ENCODE results near the gene FNDC11. TPM values are rescaled to one million over a fixed set of nuclear protein-coding genes. Genes with fewer than 3 reads are reported as not detected.
A peak's percentile ranks its signal among the peaks of the same experiment; 100 is the strongest.

Gene FNDC11
- total and polyA plus RNA-seq, 2 of the 13 experiments (the other 11 are each of a cell fraction or from before 2014, with no cell fraction given): 0.07 TPM; not detected in 1

DNA sequence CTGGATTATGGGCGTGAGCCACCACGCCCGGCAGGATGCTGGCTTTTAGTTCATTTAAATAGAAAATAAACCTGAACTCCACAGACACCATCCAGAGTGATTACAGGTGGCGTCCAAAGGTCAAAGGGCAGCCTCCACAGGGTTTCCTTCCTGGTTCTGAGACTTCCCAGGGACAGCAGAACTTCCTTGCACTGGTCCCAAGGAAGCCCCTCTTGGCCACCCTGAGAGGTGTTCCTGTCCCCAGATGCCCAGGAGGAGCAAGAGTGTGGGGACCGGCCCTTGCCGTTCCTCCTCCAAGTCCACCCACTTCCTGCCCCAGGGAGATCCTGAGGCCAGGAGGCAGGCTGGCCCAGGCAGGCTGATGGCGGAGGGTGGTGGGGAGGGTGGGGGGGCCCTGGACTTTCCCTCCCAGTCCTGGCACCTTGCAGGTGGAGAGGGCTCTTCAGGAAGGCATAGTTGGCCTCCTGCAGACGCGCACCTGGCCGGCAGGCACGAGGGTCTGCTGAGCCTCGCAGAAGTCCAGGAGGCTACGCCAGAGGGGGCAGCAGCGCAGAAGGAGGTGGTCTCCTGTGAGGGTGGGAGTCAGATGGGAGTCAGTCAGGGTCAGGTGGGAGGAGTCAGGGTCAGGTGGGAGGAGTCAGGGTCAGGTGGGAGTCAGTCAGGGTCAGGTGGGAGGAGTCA is 5.0 kb downstream of the FNDC11 start:
- H4K20me1 ChIP-seq (ENCODE audit: insufficient read depth, low read length): no peaks in the 10 kb centered on the region; the same call in 1 of the 2 replicates
- H3K4me2 ChIP-seq (ENCODE audit: low read depth, low read length): no peak overlapping the region
- intact Hi-C loops (cut with micrococcal nuclease; ENCODE audit: unreplicated experiment): no loop called here
- H3K79me2 ChIP-seq (ENCODE audit: insufficient read depth, low read length): no peaks in the 10 kb centered on the region
- POLR2A ChIA-PET: no interaction called here
- no peak overlapping the region for H2AFZ ChIP-seq (ENCODE audit: low read length)
- peaks cover 9 to 22% of the 10 kb centered on the region in 2 experiments; a peak in 3 of 5 replicates for H3K27me3 ChIP-seq (ENCODE audit: control insufficient read depth in 1 of 2, insufficient read depth in 2 of 2, low read length in 2 of 2)
- FAIRE-seq (no peak), ATAC-seq (no peak), DNase-seq (ENCODE audit: low spot score) (no peak)
- H3K9me3 ChIP-seq (ENCODE audit: low read length): no peaks in the 10 kb centered on the region
- WGBS (ENCODE audit: low lambda C conversion rate): 80% methylated on average over 14 of the region's 14 CpGs
- CTCF ChIA-PET (ENCODE audit: low intra/inter-chr PET ratio, low total read pairs): no interaction called here
- H3K4me3 ChIP-seq (replicated peaks in 1 of 3; ENCODE audit: insufficient read depth in 1 of 3, low read depth in 2 of 3, low read length in 3 of 3): no peak overlapping the region
- no peak overlapping the region for H3K27ac ChIP-seq (ENCODE audit: extremely low read length, insufficient read depth, low read length)
- H3K36me3 ChIP-seq (replicated peaks in 1 of 2; ENCODE audit: control insufficient read depth in 1 of 2, insufficient read depth in 2 of 2, low read length in 2 of 2): no peaks in the 10 kb centered on the region; a peak in 1 of 5 replicates
- in situ Hi-C loops (cut with HindIII; ENCODE audit: extremely low pct_ligation_motif_present, low pct_unique_long_range_greater_than_20kb): no loop called here
- H3K4me1 ChIP-seq (ENCODE audit: insufficient read depth, low read length): peaks cover 27% of the 10 kb centered on the region
- H3K9ac ChIP-seq (ENCODE audit: insufficient read depth, low read depth, low read length): no peak overlapping the region
- BruUV-seq (replicated peaks): no TSS peak
- TF ChIP-seq HNRNPUL1 (IDR thresholded peaks at IDR 0.05; ENCODE audit: low read depth, low read length): no peak
- TF ChIP-seq NR2C2 (CRISPR knock-in tag; IDR thresholded peaks at IDR 0.05; ENCODE audit: borderline replicate concordance): peak; percentile 72
- TF ChIP-seq, protein P1, sequence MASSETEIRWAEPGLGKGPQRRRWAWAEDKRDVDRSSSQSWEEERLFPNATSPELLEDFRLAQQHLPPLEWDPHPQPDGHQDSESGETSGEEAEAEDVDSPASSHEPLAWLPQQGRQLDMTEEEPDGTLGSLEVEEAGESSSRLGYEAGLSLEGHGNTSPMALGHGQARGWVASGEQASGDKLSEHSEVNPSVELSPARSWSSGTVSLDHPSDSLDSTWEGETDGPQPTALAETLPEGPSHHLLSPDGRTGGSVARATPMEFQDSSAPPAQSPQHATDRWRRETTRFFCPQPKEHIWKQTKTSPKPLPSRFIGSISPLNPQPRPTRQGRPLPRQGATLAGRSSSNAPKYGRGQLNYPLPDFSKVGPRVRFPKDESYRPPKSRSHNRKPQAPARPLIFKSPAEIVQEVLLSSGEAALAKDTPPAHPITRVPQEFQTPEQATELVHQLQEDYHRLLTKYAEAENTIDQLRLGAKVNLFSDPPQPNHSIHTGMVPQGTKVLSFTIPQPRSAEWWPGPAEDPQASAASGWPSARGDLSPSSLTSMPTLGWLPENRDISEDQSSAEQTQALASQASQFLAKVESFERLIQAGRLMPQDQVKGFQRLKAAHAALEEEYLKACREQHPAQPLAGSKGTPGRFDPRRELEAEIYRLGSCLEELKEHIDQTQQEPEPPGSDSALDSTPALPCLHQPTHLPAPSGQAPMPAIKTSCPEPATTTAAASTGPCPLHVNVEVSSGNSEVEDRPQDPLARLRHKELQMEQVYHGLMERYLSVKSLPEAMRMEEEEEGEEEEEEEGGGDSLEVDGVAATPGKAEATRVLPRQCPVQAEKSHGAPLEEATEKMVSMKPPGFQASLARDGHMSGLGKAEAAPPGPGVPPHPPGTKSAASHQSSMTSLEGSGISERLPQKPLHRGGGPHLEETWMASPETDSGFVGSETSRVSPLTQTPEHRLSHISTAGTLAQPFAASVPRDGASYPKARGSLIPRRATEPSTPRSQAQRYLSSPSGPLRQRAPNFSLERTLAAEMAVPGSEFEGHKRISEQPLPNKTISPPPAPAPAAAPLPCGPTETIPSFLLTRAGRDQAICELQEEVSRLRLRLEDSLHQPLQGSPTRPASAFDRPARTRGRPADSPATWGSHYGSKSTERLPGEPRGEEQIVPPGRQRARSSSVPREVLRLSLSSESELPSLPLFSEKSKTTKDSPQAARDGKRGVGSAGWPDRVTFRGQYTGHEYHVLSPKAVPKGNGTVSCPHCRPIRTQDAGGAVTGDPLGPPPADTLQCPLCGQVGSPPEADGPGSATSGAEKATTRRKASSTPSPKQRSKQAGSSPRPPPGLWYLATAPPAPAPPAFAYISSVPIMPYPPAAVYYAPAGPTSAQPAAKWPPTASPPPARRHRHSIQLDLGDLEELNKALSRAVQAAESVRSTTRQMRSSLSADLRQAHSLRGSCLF (CRISPR knock-in tag; IDR thresholded peaks at IDR 0.05; ENCODE audit: borderline replicate concordance): no peak
- TF ChIP-seq, protein P2, sequence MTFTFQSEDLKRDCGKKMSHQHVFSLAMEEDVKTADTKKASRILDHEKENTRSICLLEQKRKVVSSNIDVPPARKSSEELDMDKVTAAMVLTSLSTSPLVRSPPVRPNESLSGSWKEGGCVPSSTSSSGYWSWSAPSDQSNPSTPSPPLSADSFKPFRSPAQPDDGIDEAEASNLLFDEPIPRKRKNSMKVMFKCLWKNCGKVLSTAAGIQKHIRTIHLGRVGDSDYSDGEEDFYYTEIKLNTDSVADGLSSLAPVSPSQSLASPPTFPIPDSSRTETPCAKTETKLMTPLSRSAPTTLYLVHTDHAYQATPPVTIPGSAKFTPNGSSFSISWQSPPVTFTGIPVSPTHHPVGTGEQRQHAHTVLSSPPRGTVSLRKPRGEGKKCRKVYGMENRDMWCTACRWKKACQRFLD (CRISPR knock-in tag; IDR thresholded peaks at IDR 0.05; ENCODE audit: borderline replicate concordance): no peak
- TF ChIP-seq POGZ (CRISPR knock-in tag; IDR thresholded peaks at IDR 0.05): no peak
- TF ChIP-seq, protein P3, sequence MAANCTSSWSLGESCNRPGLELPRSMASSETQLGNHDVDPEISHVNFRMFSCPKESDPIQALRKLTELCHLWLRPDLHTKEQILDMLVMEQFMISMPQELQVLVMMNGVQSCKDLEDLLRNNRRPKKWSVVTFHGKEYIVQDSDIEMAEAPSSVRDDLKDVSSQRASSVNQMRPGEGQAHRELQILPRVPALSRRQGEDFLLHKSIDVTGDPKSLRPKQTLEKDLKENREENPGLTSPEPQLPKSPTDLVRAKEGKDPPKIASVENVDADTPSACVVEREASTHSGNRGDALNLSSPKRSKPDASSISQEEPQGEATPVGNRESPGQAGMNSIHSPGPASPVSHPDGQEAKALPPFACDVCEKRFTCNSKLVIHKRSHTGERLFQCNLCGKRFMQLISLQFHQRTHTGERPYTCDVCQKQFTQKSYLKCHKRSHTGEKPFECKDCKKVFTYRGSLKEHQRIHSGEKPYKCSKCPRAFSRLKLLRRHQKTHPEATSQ (CRISPR knock-in tag; IDR thresholded peaks at IDR 0.05; ENCODE audit: borderline replicate concordance): no peak
- no peak for TF ChIP-seq ZNF101 (CRISPR knock-in tag; IDR thresholded peaks at IDR 0.05; ENCODE audit: borderline replicate concordance, low read depth)
- TF ChIP-seq MBNL3 (CRISPR knock-in tag; conservative IDR thresholded peaks at IDR 0.05): no peak
- TF ChIP-seq, protein P4, sequence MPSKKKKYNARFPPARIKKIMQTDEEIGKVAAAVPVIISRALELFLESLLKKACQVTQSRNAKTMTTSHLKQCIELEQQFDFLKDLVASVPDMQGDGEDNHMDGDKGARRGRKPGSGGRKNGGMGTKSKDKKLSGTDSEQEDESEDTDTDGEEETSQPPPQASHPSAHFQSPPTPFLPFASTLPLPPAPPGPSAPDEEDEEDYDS (CRISPR knock-in tag; IDR thresholded peaks at IDR 0.05): no peak
- TF ChIP-seq ATAD3A (CRISPR knock-in tag; IDR thresholded peaks at IDR 0.05): peak; percentile 98; the same call in 1 of the 2 replicates
- no peak for TF ChIP-seq ZNF34 (CRISPR knock-in tag; IDR thresholded peaks at IDR 0.05; ENCODE audit: borderline replicate concordance)
- TF ChIP-seq ZNF121 (CRISPR knock-in tag; IDR thresholded peaks at IDR 0.05): no peak
- TF ChIP-seq ZNF331 (CRISPR knock-in tag; IDR thresholded peaks at IDR 0.05): no peak
- TF ChIP-seq ZNF589 (CRISPR knock-in tag; conservative IDR thresholded peaks at IDR 0.05): no peak

All from HepG2 (cell line).